HepG2 (cell line): ENCODE measurements around the gene NLRP5. TPM values are rescaled to one million over a fixed set of nuclear protein-coding genes. Genes with fewer than 3 reads are reported as not detected.

Experiments
- ATAC-seq: fragments of 200-7000 bp; cut with Tn5 transposase; 3 replicates; pipeline ENCODE4 v1.9.1; 2020; ENCODE audit warnings: mild to moderate bottlenecking, moderate library complexity
- BruUV-seq: library from RNA; stranded (reverse); fragments of 400-500 nt; replicated peaks from 2 replicates; lab custom pipeline; 2021; lab: Mats Ljungman, UMichigan
- CTCF ChIA-PET: fragments of 300-600 bp; formaldehyde crosslinking; extraction: SDS; loops from one replicate; lab custom pipeline; 2021; ENCODE audit warnings: low total read pairs, inconsistent platforms, low intra/inter-chr PET ratio; lab: Yijun Ruan, JAX
- POLR2A ChIA-PET: fragments of 350-600 bp; sonication (Branson Sonifier 250); formaldehyde crosslinking; loops from one replicate; lab custom pipeline; 2020; ENCODE audit warnings: antibody characterized with exemption, inconsistent platforms; lab: Yijun Ruan, JAX
- DNase-seq: peaks from one replicate; pipeline ENCODE4 v3.0.0-alpha.2; 2015; ENCODE audit warnings: low spot score
- FAIRE-seq: peaks from 3 replicates; lab custom pipeline; 2011; peaks lifted over from hg19 to GRCh38; lab: Jason Lieb, UNC
- H2AFZ ChIP-seq: one replicate; pipeline ENCODE4 v1.6.1; 2011; ENCODE audit warnings: low read length, inconsistent platforms
- H3K27ac ChIP-seq: fragments of 300-600 bp; 3 replicates; pipeline ENCODE4 v1.8.0; 2011; ENCODE audit warnings: mixed run types, mild to moderate bottlenecking, mixed read lengths, low read length, inconsistent platforms; ENCODE audit not compliant: insufficient read depth; ENCODE audit errors: extremely low read length
- H3K27me3 ChIP-seq, 2 experiments: fragments of 200-600 bp in 1 of 2; 2 replicates in 1 of 2; 3 replicates in 1 of 2; pipeline versions ENCODE4 v1.6.0 to v1.8.0; 2011; ENCODE audit warnings: low read length in 2 of 2, mild to moderate bottlenecking in 2 of 2, moderate library complexity in 2 of 2, inconsistent platforms in 1 of 2; ENCODE audit not compliant: insufficient read depth in 2 of 2, control insufficient read depth in 1 of 2
- H3K36me3 ChIP-seq, 2 experiments: fragments of 200-600 bp in 1 of 2; replicated peaks in 1 of 2; 2 replicates in 1 of 2; 3 replicates in 1 of 2; pipeline versions ENCODE4 v1.5.1 to v1.8.0; 2011; ENCODE audit warnings: low read length in 2 of 2, inconsistent platforms in 1 of 2; ENCODE audit not compliant: insufficient read depth in 2 of 2, control insufficient read depth in 1 of 2
- H3K4me1 ChIP-seq: 2 replicates; pipeline ENCODE4 v1.5.1; 2012; ENCODE audit warnings: low read length, inconsistent platforms; ENCODE audit not compliant: insufficient read depth
- H3K4me2 ChIP-seq: 2 replicates; pipeline ENCODE4 v1.6.0; 2011; ENCODE audit warnings: low read depth, low read length, inconsistent platforms
- H3K4me3 ChIP-seq, 3 experiments: fragments of 200-600 bp in 1 of 3; sonication (generic), shearing (Covaris generic) in 1 of 3; replicated peaks in 1 of 3; 2 replicates each; pipeline ENCODE4 v1.5.1; 2011 to 2016; ENCODE audit warnings: low read length in 3 of 3, inconsistent platforms in 2 of 3, low read depth in 2 of 3, mild to moderate bottlenecking in 2 of 3, control low read depth in 1 of 3, mixed read lengths in 1 of 3; ENCODE audit not compliant: insufficient read depth in 1 of 3
- H3K79me2 ChIP-seq: one replicate; pipeline ENCODE4 v1.6.1; 2011; ENCODE audit warnings: low read length, inconsistent platforms; ENCODE audit not compliant: insufficient read depth
- H3K9ac ChIP-seq: 2 replicates; pipeline ENCODE4 v1.6.0; 2011; ENCODE audit warnings: mild to moderate bottlenecking, low read depth, low read length, inconsistent platforms; ENCODE audit not compliant: insufficient read depth
- H3K9me3 ChIP-seq: 2 replicates; pipeline ENCODE4 v1.5.1; 2012; ENCODE audit warnings: mild to moderate bottlenecking, low read length
- H4K20me1 ChIP-seq: 2 replicates; pipeline ENCODE4 v1.6.0; 2011; ENCODE audit warnings: inconsistent platforms, mild to moderate bottlenecking, low read length, moderate library complexity; ENCODE audit not compliant: insufficient read depth
- ASH2L ChIP-seq: fragments of 300-600, 200-600 bp; sonication (generic); IDR thresholded peaks from 2 replicates; pipeline ENCODE4 v1.7.0; 2017; ENCODE audit warnings: low read depth, mild to moderate bottlenecking, moderate library complexity, mixed read lengths, low read length; ENCODE audit not compliant: insufficient read length
- BCLAF1 ChIP-seq: fragments of 450-650 bp; IDR thresholded peaks from 2 replicates; pipeline ENCODE4 v1.6.1; 2017; ENCODE audit warnings: mild to moderate bottlenecking
- FOXP1 ChIP-seq, 2 experiments: fragments of 450-650 bp in 1 of 2; IDR thresholded peaks; 2 replicates each; pipeline ENCODE4 v1.6.1; 2017 to 2018; ENCODE audit warnings: antibody characterized with exemption in 1 of 2
- HDAC1 ChIP-seq: sonication (generic); formaldehyde crosslinking; IDR thresholded peaks from 2 replicates; pipeline ENCODE4 v1.5.1; 2020; ENCODE audit warnings: mild to moderate bottlenecking, missing genetic modification reagents
- HOXA3 ChIP-seq: sonication (generic); formaldehyde crosslinking; IDR thresholded peaks from 2 replicates; pipeline ENCODE4 v1.5.0; 2020; ENCODE audit warnings: missing genetic modification reagents
- MAFF ChIP-seq: IDR thresholded peaks from 2 replicates; pipeline ENCODE4 v1.6.1; 2011; ENCODE audit warnings: low read depth, low read length, improper control_type of control experiment
- MXD4 ChIP-seq: IDR thresholded peaks from 2 replicates; pipeline ENCODE4 v1.6.1; 2016; ENCODE audit warnings: mild to moderate bottlenecking, missing biosample characterization, missing genetic modification reagents
- MYPOP ChIP-seq: sonication (generic); formaldehyde crosslinking; IDR thresholded peaks from 2 replicates; pipeline ENCODE4 v1.8.1; 2023; ENCODE audit warnings: mild to moderate bottlenecking, moderate library complexity, missing genetic modification reagents
- NRL ChIP-seq: sonication (generic); formaldehyde crosslinking; IDR thresholded peaks from 2 replicates; pipeline ENCODE4 v1.5.0; 2020; ENCODE audit warnings: missing genetic modification reagents, mild to moderate bottlenecking, moderate library complexity, borderline replicate concordance
- ONECUT2 ChIP-seq: sonication (generic); formaldehyde crosslinking; IDR thresholded peaks from 2 replicates; pipeline ENCODE4 v1.4.0; 2020; ENCODE audit warnings: missing genetic modification reagents
- PLSCR1 ChIP-seq: sonication (generic); formaldehyde crosslinking; IDR thresholded peaks from 2 replicates; pipeline ENCODE4 v1.5.0; 2020; ENCODE audit warnings: missing genetic modification reagents, mild to moderate bottlenecking, borderline replicate concordance
- RAD21 ChIP-seq: fragments of 450-650 bp; formaldehyde crosslinking; IDR thresholded peaks from 2 replicates; pipeline ENCODE4 v1.5.0; 2020; ENCODE audit warnings: mild to moderate bottlenecking
- SMAD9 ChIP-seq: sonication (generic); formaldehyde crosslinking; IDR thresholded peaks from 2 replicates; pipeline ENCODE4 v1.5.1; 2020; ENCODE audit warnings: mild to moderate bottlenecking, missing genetic modification reagents
- ZC3H4 ChIP-seq: sonication (generic); formaldehyde crosslinking; IDR thresholded peaks from 2 replicates; pipeline ENCODE4 v1.4.0; 2020; ENCODE audit warnings: missing genetic modification reagents, borderline replicate concordance
- ZNF24 ChIP-seq: fragments of 450-650 bp; IDR thresholded peaks from 2 replicates; pipeline ENCODE4 v1.6.1; 2017; ENCODE audit warnings: antibody characterized with exemption, mild to moderate bottlenecking
- ZNF275 ChIP-seq: sonication (generic); formaldehyde crosslinking; IDR thresholded peaks from 2 replicates; pipeline ENCODE4 v1.8.0; 2022; ENCODE audit warnings: missing genetic modification reagents, mild to moderate bottlenecking, inconsistent platforms, borderline replicate concordance
- ZNF317 ChIP-seq: sonication (generic); formaldehyde crosslinking; IDR thresholded peaks from 2 replicates; pipeline ENCODE4 v1.5.0; 2020; ENCODE audit warnings: mild to moderate bottlenecking, missing genetic modification reagents
- ZNF460 ChIP-seq: sonication (generic); formaldehyde crosslinking; IDR thresholded peaks from 2 replicates; pipeline ENCODE4 v1.5.1; 2020; ENCODE audit warnings: missing genetic modification reagents, mild to moderate bottlenecking, borderline replicate concordance
- ZNF790 ChIP-seq: sonication (generic); formaldehyde crosslinking; IDR thresholded peaks from 2 replicates; pipeline ENCODE4 v1.8.0; 2022; ENCODE audit warnings: missing genetic modification reagents, mild to moderate bottlenecking, borderline replicate concordance
- WGBS: methylation state at CpG from one replicate; pipeline ENCODE4 v1.1.6; 2017; ENCODE audit warnings: low lambda C conversion rate; 5-methylcytosine and 5-hydroxymethylcytosine counted together
- in situ Hi-C: cut with HindIII; loops from 2 replicates; pipeline ENCODE4 v1.10.0; 2017; ENCODE audit warnings: low pct_unique_long_range_greater_than_20kb; ENCODE audit not compliant: extremely low pct_ligation_motif_present
- intact Hi-C: fragments of 100-400 bp; cut with micrococcal nuclease; formaldehyde crosslinking; loops from one replicate; pipeline ENCODE4 v1.10.0; 2022; ENCODE audit not compliant: unreplicated experiment
- polyA plus RNA-seq, 8 experiments: library from polyadenylated mRNA; depleted of rRNA in 3 of 8; stranded (reverse) in 7 of 8; unstranded in 1 of 8; fragments of >200 nt; fragmentation: Illumina TruSeq in 4 of 8; extraction: Trizol in 4 of 8; gene quantifications; 2 replicates each; pipeline versions ENCODE4 v1.2.1 to v1.2.3, GENCODE V29; 2011 to 2016; ENCODE audit warnings: low read depth in 4 of 8, missing spikeins in 1 of 8, mixed read lengths in 1 of 8; ENCODE audit not compliant: insufficient read depth in 1 of 8
- total RNA-seq, 5 experiments: library from RNA; depleted of rRNA; stranded (reverse); fragments of >200 nt; fragmentation: Illumina TruSeq; extraction: Trizol; gene quantifications; 2 replicates each; pipeline ENCODE4 v1.2.3, GENCODE V29; 2016; ENCODE audit warnings: low read depth in 1 of 5

The NLRP5 gene
- total and polyA plus RNA-seq, 2 of the 13 experiments (the other 11 are each of a cell fraction or from before 2014, with no cell fraction given), result not detected

GRCh38 chr19:56076498-56076897 lies 89.9 kb downstream of the NLRP5 start:
- Histone ChIP-seq H3K4me2 (no peak overlapping the region), H2AFZ (no peak overlapping the region), H3K27me3 (no peaks in the 10 kb centered on the region; a peak in 1 of 5 replicates), H3K9me3 (no peaks in the 10 kb centered on the region), H4K20me1 (no peaks in the 10 kb centered on the region), H3K36me3 (no peaks in the 10 kb centered on the region), H3K79me2 (no peaks in the 10 kb centered on the region), H3K4me3 (no peak overlapping the region), H3K9ac (no peak overlapping the region), H3K27ac (no peak overlapping the region), H3K4me1 (peaks cover 20% of the 10 kb centered on the region)
- ChIA-PET POLR2A (interaction anchor here (0.9 to 1.1 kb wide), 2 partner anchors 35 to 177 kb away, joined by 3 read pairs; no protein-coding TSS in a partner anchor), CTCF (interaction anchor here (0.7 to 1.8 kb wide), 5 partner anchors 95 to 257 kb away, joined by 3 to 15 read pairs (median 6); no protein-coding TSS in a partner anchor)
- intact Hi-C loops, result loop anchor here (1.0 to 2.0 kb wide), 2 partner anchors 96 to 257 kb away; no protein-coding TSS in a partner anchor
- DNase-seq, result peak; percentile 48
- BruUV-seq, result no TSS peak
- peak; percentile 49 for ATAC-seq
- WGBS, result 2% methylated on average over 5 of the region's 5 CpGs
- in situ Hi-C loops, result loop anchor here (10.0 kb wide), 1 partner anchor 238 kb away; the partner anchor contains the start of gene ZSCAN5A
- peak; percentile 75 for FAIRE-seq
- TF ChIP-seq MAFF, result no peak
- no peak for TF ChIP-seq MYPOP (CRISPR knock-in tag)
- no peak for TF ChIP-seq SMAD9
- TF ChIP-seq ZNF790 (CRISPR knock-in tag), result no peak
- TF ChIP-seq ONECUT2 (CRISPR knock-in tag), result no peak
- no peak for TF ChIP-seq PLSCR1 (CRISPR knock-in tag)
- no peak for TF ChIP-seq ZC3H4 (CRISPR knock-in tag)
- no peak for TF ChIP-seq ZNF24
- TF ChIP-seq FOXP1 (IDR thresholded peaks at IDR 0.05), result no peak
- TF ChIP-seq FOXP1 (CRISPR knock-in tag; IDR thresholded peaks at IDR 0.05), result no peak
- peak; percentile 63 for TF ChIP-seq RAD21 (CRISPR knock-in tag)
- TF ChIP-seq HDAC1 (CRISPR knock-in tag), result no peak
- TF ChIP-seq HOXA3, result no peak
- TF ChIP-seq BCLAF1, result no peak
- no peak for TF ChIP-seq NRL (CRISPR knock-in tag)
- no peak for TF ChIP-seq ZNF460
- no peak for TF ChIP-seq MXD4 (CRISPR knock-in tag)
- no peak for TF ChIP-seq ASH2L
- no peak for TF ChIP-seq ZNF275
- TF ChIP-seq ZNF317 (CRISPR knock-in tag), result no peak
